K562 (cell line): ENCODE measurements around the gene CUTC. TPM values are rescaled to one million over a fixed set of nuclear protein-coding genes. Genes with fewer than 3 reads are reported as not detected.

Experiments
- ATAC-seq: fragments of 200-7000 bp; cut with Tn5 transposase; 3 replicates; pipeline ENCODE4 v1.9.1; 2020; ENCODE audit warnings: moderate library complexity
- BruUV-seq: library from RNA; stranded (reverse); fragments of 400-500 nt; replicated peaks from 2 replicates; lab custom pipeline; 2021; lab: Mats Ljungman, UMichigan
- CTCF ChIA-PET: fragments of 300-600 bp; formaldehyde crosslinking; extraction: SDS; loops from one replicate; lab custom pipeline; 2021; ENCODE audit warnings: low intra/inter-chr PET ratio; lab: Yijun Ruan, JAX
- POLR2A ChIA-PET: fragments of 300-600, 350-650 bp; sonication (Branson Sonifier 250); formaldehyde crosslinking; extraction: SDS; loops from one replicate; lab custom pipeline; 2021; ENCODE audit warnings: antibody characterized with exemption, inconsistent platforms; lab: Yijun Ruan, JAX
- DNase-seq, 4 experiments: peaks; one replicate each; pipeline versions ENCODE4 v3.0.0 to v3.0.0-alpha.2; 2011 to 2018; ENCODE audit warnings: low spot score in 3 of 4, mixed read lengths in 3 of 4; ENCODE audit errors: extremely low read depth in 1 of 4
- FAIRE-seq: peaks from 2 replicates; lab custom pipeline; 2011; peaks lifted over from hg19 to GRCh38; lab: Jason Lieb, UNC
- H2AFZ ChIP-seq: 2 replicates; pipeline ENCODE4 v1.6.0; 2011; ENCODE audit warnings: low read depth, low read length, control low read depth, inconsistent platforms
- H3K27ac ChIP-seq: fragments of 200-600 bp; 3 replicates; pipeline ENCODE4 v1.8.0; 2011; ENCODE audit warnings: low read depth, mild to moderate bottlenecking, control low read depth, inconsistent platforms, low read length, moderate library complexity, mixed read lengths; ENCODE audit errors: extremely low read depth
- H3K27me3 ChIP-seq, 2 experiments: fragments of 300-600 bp in 1 of 2; 2 replicates in 1 of 2; 3 replicates in 1 of 2; pipeline versions ENCODE4 v1.6.0 to v1.8.0; 2011; ENCODE audit warnings: inconsistent platforms in 2 of 2, low read length in 2 of 2, mild to moderate bottlenecking in 1 of 2, mixed read lengths in 1 of 2, moderate library complexity in 1 of 2; ENCODE audit not compliant: control insufficient read depth in 2 of 2, insufficient read depth in 2 of 2
- H3K36me3 ChIP-seq: fragments of 300-600 bp; 3 replicates; pipeline ENCODE4 v1.8.0; 2011; ENCODE audit warnings: mild to moderate bottlenecking, low read length, inconsistent platforms; ENCODE audit not compliant: control insufficient read depth, insufficient read depth
- H3K4me1 ChIP-seq, 2 experiments: fragments of 200-600 bp in 1 of 2; replicated peaks in 1 of 2; 2 replicates in 1 of 2; 3 replicates in 1 of 2; pipeline versions ENCODE4 v1.5.1 to v1.8.0; 2011; ENCODE audit warnings: inconsistent platforms in 2 of 2, low read length in 2 of 2, mild to moderate bottlenecking in 1 of 2, mixed read lengths in 1 of 2, moderate library complexity in 1 of 2; ENCODE audit not compliant: control insufficient read depth in 2 of 2, insufficient read depth in 2 of 2
- H3K4me2 ChIP-seq: 2 replicates; pipeline ENCODE4 v1.6.1; 2011; ENCODE audit warnings: low read length, control low read depth, inconsistent platforms, mixed read lengths; ENCODE audit not compliant: insufficient read depth
- H3K4me3 ChIP-seq: fragments of 200-600 bp; sonication (generic), shearing (Covaris generic); 2 replicates; pipeline ENCODE4 v1.5.1; 2016; ENCODE audit warnings: control low read depth, inconsistent platforms
- H3K79me2 ChIP-seq: fragments of 200-600 bp; 3 replicates; pipeline ENCODE4 v1.8.0; 2011; ENCODE audit warnings: low read length, inconsistent platforms; ENCODE audit not compliant: control insufficient read depth, insufficient read depth
- H3K9ac ChIP-seq, 2 experiments: 2 replicates each; pipeline versions ENCODE4 v1.6.0 to v1.6.1; 2011; ENCODE audit warnings: low read depth in 2 of 2, low read length in 2 of 2, control low read depth in 1 of 2, inconsistent platforms in 1 of 2, mild to moderate bottlenecking in 1 of 2, mixed read lengths in 1 of 2; ENCODE audit not compliant: insufficient read depth in 1 of 2
- H3K9me1 ChIP-seq: one replicate; pipeline ENCODE4 v1.6.0; 2011; ENCODE audit warnings: inconsistent platforms, mild to moderate bottlenecking, low read length, moderate library complexity; ENCODE audit not compliant: control insufficient read depth, insufficient read depth
- H3K9me3 ChIP-seq: replicated peaks from 2 replicates; pipeline ENCODE4 v1.5.1; 2011; ENCODE audit warnings: low read depth, low read length, inconsistent platforms; ENCODE audit not compliant: control insufficient read depth, insufficient read depth
- H4K20me1 ChIP-seq: replicated peaks from 2 replicates; pipeline ENCODE4 v1.6.1; 2011; ENCODE audit warnings: low read length, inconsistent platforms, mixed read lengths; ENCODE audit not compliant: control insufficient read depth, insufficient read depth
- BHLHE40 ChIP-seq: IDR thresholded peaks from 2 replicates; pipeline ENCODE4 v1.6.1; 2011; ENCODE audit warnings: low read length, improper control_type of control experiment
- BRD9 ChIP-seq: fragments of 450-650 bp; IDR thresholded peaks from 2 replicates; pipeline ENCODE4 v1.6.1; 2018; ENCODE audit warnings: low read depth; ENCODE audit not compliant: partially characterized antibody
- GATAD2B ChIP-seq: fragments of 450-650 bp; IDR thresholded peaks from 2 replicates; pipeline ENCODE4 v1.6.1; 2017; ENCODE audit warnings: mild to moderate bottlenecking, borderline replicate concordance
- NUFIP1 ChIP-seq: fragments of 450-650 bp; IDR thresholded peaks from 2 replicates; pipeline ENCODE4 v1.6.1; 2018; ENCODE audit not compliant: partially characterized antibody
- PTRF ChIP-seq: fragments of 450-650 bp; IDR thresholded peaks from 2 replicates; pipeline ENCODE4 v1.6.1; 2016; ENCODE audit warnings: mild to moderate bottlenecking, missing genetic modification characterization, missing compliant biosample characterization
- RFX1 ChIP-seq: fragments of 450-650 bp; IDR thresholded peaks from 2 replicates; pipeline ENCODE4 v1.6.1; 2016; ENCODE audit warnings: mild to moderate bottlenecking, moderate library complexity
- SREBF2 ChIP-seq: sonication (generic); formaldehyde crosslinking; IDR thresholded peaks from 2 replicates; pipeline ENCODE4 v1.4.0; 2020; ENCODE audit warnings: mild to moderate bottlenecking, missing genetic modification reagents
- TAF1 ChIP-seq: IDR thresholded peaks from 2 replicates; pipeline ENCODE4 v1.6.1; 2011; ENCODE audit warnings: mild to moderate bottlenecking, low read length, moderate library complexity; ENCODE audit not compliant: insufficient read depth, control insufficient read depth, severe bottlenecking; ENCODE audit errors: extremely low read depth
- TCF7L2 ChIP-seq: fragments of 150-350 bp; IDR thresholded peaks from 2 replicates; pipeline ENCODE4 v1.6.1; 2016; ENCODE audit warnings: low read depth, mild to moderate bottlenecking, low read length, moderate library complexity
- ZBTB7A ChIP-seq: IDR thresholded peaks from 2 replicates; pipeline ENCODE4 v1.6.1; 2011; ENCODE audit warnings: low read depth, mild to moderate bottlenecking, low read length, moderate library complexity, borderline replicate concordance; ENCODE audit not compliant: control insufficient read depth
- ZNF318 ChIP-seq, 2 experiments: fragments of 450-650 bp; IDR thresholded peaks; 2 replicates each; pipeline ENCODE4 v1.6.1; 2016; ENCODE audit warnings: mild to moderate bottlenecking in 2 of 2, borderline replicate concordance in 1 of 2, low read depth in 1 of 2, moderate library complexity in 1 of 2
- ZNF395 ChIP-seq: fragments of 200-800 bp; sonication (Bioruptor generic); IDR thresholded peaks from 2 replicates; pipeline ENCODE4 v1.6.1; 2017; ENCODE audit warnings: missing genetic modification characterization, missing compliant biosample characterization
- ZNF764 ChIP-seq: fragments of 250-450 bp; sonication (Bioruptor Pico); IDR thresholded peaks from 2 replicates; pipeline ENCODE4 v1.4.0; 2020; ENCODE audit warnings: low read depth, mild to moderate bottlenecking, moderate library complexity
- ZNF766 ChIP-seq: fragments of 200-800 bp; sonication (Bioruptor generic); conservative IDR thresholded peaks from 2 replicates; pipeline ENCODE4 v1.6.1; 2016; ENCODE audit warnings: missing genetic modification characterization, missing compliant biosample characterization
- WGBS: fragments of 100-300 bp; shearing (Covaris generic); methylation state at CpG from one replicate; pipeline ENCODE4 v1.1.6; 2016; ENCODE audit warnings: low coverage, mixed read lengths; ENCODE audit not compliant: insufficient coverage; ENCODE audit errors: missing lambda C conversion rate; 5-methylcytosine and 5-hydroxymethylcytosine counted together
- in situ Hi-C: fragments of 300-500 bp; cut with MboI; formaldehyde crosslinking; loops from 4 replicates; pipeline ENCODE4 v1.15.0; 2018; ENCODE audit warnings: inconsistent platforms, mixed read lengths
- intact Hi-C: fragments of 100-400 bp; cut with micrococcal nuclease; formaldehyde crosslinking; loops from 2 replicates; pipeline ENCODE4 v1.14.2; 2022
- polyA plus RNA-seq, 8 experiments: library from polyadenylated mRNA; depleted of rRNA in 4 of 8; stranded (reverse) in 5 of 8; unstranded in 3 of 8; fragments of >200 nt; fragmentation: Nextera tagmentation in 2 of 8; fragmentation: Illumina TruSeq in 1 of 8; extraction: Ambion mirVana in 2 of 8; extraction: Trizol in 1 of 8; gene quantifications; 2 replicates each; pipeline versions ENCODE4 v1.2.1 to v1.2.3, GENCODE V29; 2011 to 2014; ENCODE audit warnings: inconsistent platforms in 1 of 8, missing spikeins in 1 of 8
- total RNA-seq, 7 experiments: library from RNA; depleted of rRNA in 6 of 7; stranded (reverse); fragments of >200 nt in 6 of 7; fragmentation: Illumina TruSeq in 2 of 7; extraction: Trizol in 2 of 7; gene quantifications; 2 replicates each; pipeline versions ENCODE4 v1.2.1 to v1.2.3, GENCODE V29; 2011 to 2021; ENCODE audit warnings: low replicate concordance in 1 of 7

Gene CUTC
- total and polyA plus RNA-seq, 9 of the 15 experiments (the other 6 are each of a cell fraction or from before 2014, with no cell fraction given), result 18.6 to 69.3 (median 32.3) TPM

GRCh38 chr10:99785646-99786045 lies 53.6 kb downstream of the CUTC start:
- CTCF ChIA-PET, result no interaction called here
- in situ Hi-C loops (no loop called here), intact Hi-C loops (no loop called here)
- no peaks in the 10 kb centered on the region for H3K79me2 ChIP-seq
- H3K36me3 ChIP-seq, result no peaks in the 10 kb centered on the region
- DNase-seq (no peak), ATAC-seq (no peak), FAIRE-seq (no peak)
- peaks cover 6 to 12% of the 10 kb centered on the region in 2 experiments; a peak in 3 of 5 replicates for H3K4me1 ChIP-seq
- H3K9me1 ChIP-seq, result no peaks in the 10 kb centered on the region
- POLR2A ChIA-PET, result interaction anchor here (0.9 kb wide), 1 partner anchor 11 kb away, joined by 3 read pairs; no protein-coding TSS in a partner anchor
- no peak overlapping the region for H3K9ac ChIP-seq
- no TSS peak for BruUV-seq
- H2AFZ ChIP-seq, result no peak overlapping the region
- H3K27me3 ChIP-seq, result no peaks in the 10 kb centered on the region; a peak in 1 of 5 replicates
- H3K4me3 ChIP-seq, result no peak overlapping the region
- WGBS, result 76% methylated on average over 6 of the region's 6 CpGs
- H3K27ac ChIP-seq, result no peak overlapping the region
- H3K9me3 ChIP-seq, result no peaks in the 10 kb centered on the region
- H4K20me1 ChIP-seq, result no peaks in the 10 kb centered on the region
- no peak overlapping the region for H3K4me2 ChIP-seq
- TF ChIP-seq PTRF (tag) (no peak), SREBF2 (no peak), BRD9 (no peak), ZBTB7A (no peak), RFX1 (no peak), ZNF764 (no peak), BHLHE40 (no peak), TCF7L2 (no peak), GATAD2B (no peak), TAF1 (no peak), ZNF395 (CRISPR knock-in tag) (no peak), ZNF766 (CRISPR knock-in tag) (no peak), ZNF318 (IDR thresholded peaks at IDR 0.05; ENCODE audit: borderline replicate concordance in 1 of 2, low read depth in 1 of 2) (no peak), NUFIP1 (no peak)
